OCI-LY3 (cell line): ENCODE data around the gene WDR27.
A peak's percentile ranks its signal among the peaks of the same experiment; 100 is the strongest.

Experiments
- H2AFZ ChIP-seq: fragments of 200-600, 300-600 bp; shearing (Covaris generic); 2 replicates; pipeline ENCODE4 v1.6.0; 2014; ENCODE audit warnings: antibody characterized with exemption, low read depth, low read length
- H3K27ac ChIP-seq: fragments of 200-600, 300-600 bp; sonication (generic); 2 replicates; pipeline ENCODE4 v1.5.1; 2014; ENCODE audit warnings: mild to moderate bottlenecking, low read length, moderate library complexity, mixed read lengths
- H3K27me3 ChIP-seq: fragments of 200-600, 300-600 bp; sonication (generic); 2 replicates; pipeline ENCODE4 v1.6.1; 2014; ENCODE audit warnings: low read depth, low read length, mixed read lengths
- H3K36me3 ChIP-seq: fragments of 200-600, 300-600 bp; sonication (generic); replicated peaks from 2 replicates; pipeline ENCODE3; 2014; ENCODE audit warnings: low read depth, low read length, mixed read lengths
- H3K4me1 ChIP-seq: fragments of 300-600, 200-600 bp; sonication (generic); 2 replicates; pipeline ENCODE4 v1.6.1; 2014; ENCODE audit warnings: low read length, mixed read lengths
- H3K4me2 ChIP-seq: fragments of 200-600, 300-600 bp; sonication (generic); 2 replicates; pipeline ENCODE4 v1.6.1; 2014; ENCODE audit warnings: low read length, mixed read lengths
- H3K4me3 ChIP-seq: fragments of 300-600, 200-600 bp; sonication (generic); 2 replicates; pipeline ENCODE4 v1.5.1; 2014; ENCODE audit warnings: antibody characterized with exemption, mild to moderate bottlenecking, low read length, moderate library complexity
- H3K79me2 ChIP-seq: fragments of 300-600, 200-600 bp; shearing (Covaris generic); 2 replicates; pipeline ENCODE4 v1.6.1; 2014; ENCODE audit warnings: mild to moderate bottlenecking, low read length, mixed read lengths
- H3K9ac ChIP-seq: fragments of 300-600, 200-600 bp; shearing (Covaris generic); 2 replicates; pipeline ENCODE4 v1.6.0; 2014; ENCODE audit warnings: mild to moderate bottlenecking, low read length, moderate library complexity
- H3K9me3 ChIP-seq: fragments of 200-600, 300-600 bp; shearing (Covaris generic); 2 replicates; pipeline ENCODE4 v1.6.1; 2014; ENCODE audit warnings: low read length, mixed read lengths; ENCODE audit not compliant: insufficient read depth
- H4K20me1 ChIP-seq: fragments of 200-600, 300-600 bp; sonication (generic); 2 replicates; pipeline ENCODE4 v1.6.1; 2016; ENCODE audit warnings: low read length, mixed read lengths; ENCODE audit not compliant: insufficient read depth
- EZH2phosphoT487 ChIP-seq: fragments of 200-600 bp; shearing (Covaris generic); IDR thresholded peaks from 2 replicates; pipeline ENCODE4 v1.6.1; 2018; ENCODE audit warnings: antibody characterized with exemption, mixed run types, low read depth
- TF ChIP-seq, protein P1 (sequence below): fragments of 200-600, 300-600 bp; sonication (generic); IDR thresholded peaks from 2 replicates; pipeline ENCODE4 v1.5.1; 2014; ENCODE audit warnings: antibody characterized with exemption, low read length, low read depth

The WDR27 gene

GRCh38 chr6:169490246-169490641 is 211.6 kb downstream of the WDR27 start:
- H3K4me2 ChIP-seq, result no peak overlapping the region
- no peak overlapping the region for H3K9ac ChIP-seq

DNA sequence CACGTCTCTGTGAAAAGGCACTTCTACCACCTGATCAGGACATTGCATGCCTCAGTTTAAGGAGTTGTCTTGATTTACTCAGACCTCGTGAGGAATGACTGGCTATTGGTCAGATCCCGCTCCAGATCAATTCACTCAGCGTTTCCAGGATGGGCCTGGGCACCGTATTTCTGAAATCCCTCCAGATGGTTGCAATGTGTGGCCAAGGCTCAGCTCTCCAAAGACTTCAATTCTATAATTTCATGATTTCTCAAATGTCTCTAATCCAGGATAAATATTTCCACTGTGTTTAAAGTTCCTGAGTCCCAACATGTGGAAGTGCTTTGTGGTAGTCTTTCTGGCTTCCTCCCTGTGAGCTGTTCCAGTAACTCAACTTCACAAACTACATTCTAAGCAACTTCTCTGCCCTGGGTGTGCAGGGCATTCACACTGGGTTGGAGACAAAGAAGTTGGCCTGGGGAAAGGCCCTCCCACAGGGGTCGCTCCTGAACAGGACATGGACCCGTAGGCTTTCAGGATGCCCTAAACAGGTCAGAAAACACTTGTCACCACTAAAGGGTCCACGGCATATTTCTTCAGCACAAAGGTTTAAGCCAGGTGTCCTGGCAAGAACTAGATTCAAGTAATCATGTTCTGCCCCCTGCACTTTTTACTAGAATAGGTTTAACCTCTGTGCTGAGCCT is 212.1 kb downstream of the WDR27 start:
- no peak overlapping the region for H2AFZ ChIP-seq
- no peak overlapping the region for H3K4me2 ChIP-seq
- TF ChIP-seq, protein P1, sequence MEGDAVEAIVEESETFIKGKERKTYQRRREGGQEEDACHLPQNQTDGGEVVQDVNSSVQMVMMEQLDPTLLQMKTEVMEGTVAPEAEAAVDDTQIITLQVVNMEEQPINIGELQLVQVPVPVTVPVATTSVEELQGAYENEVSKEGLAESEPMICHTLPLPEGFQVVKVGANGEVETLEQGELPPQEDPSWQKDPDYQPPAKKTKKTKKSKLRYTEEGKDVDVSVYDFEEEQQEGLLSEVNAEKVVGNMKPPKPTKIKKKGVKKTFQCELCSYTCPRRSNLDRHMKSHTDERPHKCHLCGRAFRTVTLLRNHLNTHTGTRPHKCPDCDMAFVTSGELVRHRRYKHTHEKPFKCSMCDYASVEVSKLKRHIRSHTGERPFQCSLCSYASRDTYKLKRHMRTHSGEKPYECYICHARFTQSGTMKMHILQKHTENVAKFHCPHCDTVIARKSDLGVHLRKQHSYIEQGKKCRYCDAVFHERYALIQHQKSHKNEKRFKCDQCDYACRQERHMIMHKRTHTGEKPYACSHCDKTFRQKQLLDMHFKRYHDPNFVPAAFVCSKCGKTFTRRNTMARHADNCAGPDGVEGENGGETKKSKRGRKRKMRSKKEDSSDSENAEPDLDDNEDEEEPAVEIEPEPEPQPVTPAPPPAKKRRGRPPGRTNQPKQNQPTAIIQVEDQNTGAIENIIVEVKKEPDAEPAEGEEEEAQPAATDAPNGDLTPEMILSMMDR, result no peak
- no peak for TF ChIP-seq EZH2phosphoT487
- no peaks in the 10 kb centered on the region for H3K79me2 ChIP-seq
- H3K9me3 ChIP-seq, result no peaks in the 10 kb centered on the region
- H3K4me3 ChIP-seq, result no peak overlapping the region
- no peak overlapping the region for H3K27ac ChIP-seq
- H3K27me3 ChIP-seq, result no peaks in the 10 kb centered on the region
- H3K9ac ChIP-seq, result no peak overlapping the region
- H3K4me1 ChIP-seq, result no peaks in the 10 kb centered on the region
- no peaks in the 10 kb centered on the region for H4K20me1 ChIP-seq
- H3K36me3 ChIP-seq, result no peaks in the 10 kb centered on the region

More at GRCh38 chr6:169490246-169490641, 211.6 kb downstream of the WDR27 start:
- H4K20me1 ChIP-seq, result no peaks in the 10 kb centered on the region
- no peak overlapping the region for H3K4me3 ChIP-seq
- H2AFZ ChIP-seq, result no peak overlapping the region
- no peaks in the 10 kb centered on the region for H3K79me2 ChIP-seq
- H3K27ac ChIP-seq, result no peak overlapping the region
- TF ChIP-seq EZH2phosphoT487, result no peak
- TF ChIP-seq, protein P1, result no peak
- H3K4me1 ChIP-seq, result no peaks in the 10 kb centered on the region
- H3K9me3 ChIP-seq, result no peaks in the 10 kb centered on the region
- no peaks in the 10 kb centered on the region for H3K36me3 ChIP-seq
- H3K27me3 ChIP-seq, result no peaks in the 10 kb centered on the region

GRCh38 chr6:169487579-169488436 is 214.0 kb downstream of the WDR27 start:
- no peaks in the 10 kb centered on the region for H3K27me3 ChIP-seq
- H3K4me1 ChIP-seq, result no peaks in the 10 kb centered on the region
- H3K36me3 ChIP-seq, result no peaks in the 10 kb centered on the region
- H4K20me1 ChIP-seq, result no peaks in the 10 kb centered on the region
- H3K4me3 ChIP-seq, result no peak overlapping the region
- no peaks in the 10 kb centered on the region for H3K79me2 ChIP-seq
- TF ChIP-seq EZH2phosphoT487, result no peak
- TF ChIP-seq, protein P1, result 0 out of 2 replicates have a peak, but pooled peaks have one; percentile 7
- no peak overlapping the region for H3K27ac ChIP-seq
- no peak overlapping the region for H2AFZ ChIP-seq
- H3K9me3 ChIP-seq, result no peaks in the 10 kb centered on the region
- H3K4me2 ChIP-seq, result no peak overlapping the region
- H3K9ac ChIP-seq, result no peak overlapping the region

DNA sequence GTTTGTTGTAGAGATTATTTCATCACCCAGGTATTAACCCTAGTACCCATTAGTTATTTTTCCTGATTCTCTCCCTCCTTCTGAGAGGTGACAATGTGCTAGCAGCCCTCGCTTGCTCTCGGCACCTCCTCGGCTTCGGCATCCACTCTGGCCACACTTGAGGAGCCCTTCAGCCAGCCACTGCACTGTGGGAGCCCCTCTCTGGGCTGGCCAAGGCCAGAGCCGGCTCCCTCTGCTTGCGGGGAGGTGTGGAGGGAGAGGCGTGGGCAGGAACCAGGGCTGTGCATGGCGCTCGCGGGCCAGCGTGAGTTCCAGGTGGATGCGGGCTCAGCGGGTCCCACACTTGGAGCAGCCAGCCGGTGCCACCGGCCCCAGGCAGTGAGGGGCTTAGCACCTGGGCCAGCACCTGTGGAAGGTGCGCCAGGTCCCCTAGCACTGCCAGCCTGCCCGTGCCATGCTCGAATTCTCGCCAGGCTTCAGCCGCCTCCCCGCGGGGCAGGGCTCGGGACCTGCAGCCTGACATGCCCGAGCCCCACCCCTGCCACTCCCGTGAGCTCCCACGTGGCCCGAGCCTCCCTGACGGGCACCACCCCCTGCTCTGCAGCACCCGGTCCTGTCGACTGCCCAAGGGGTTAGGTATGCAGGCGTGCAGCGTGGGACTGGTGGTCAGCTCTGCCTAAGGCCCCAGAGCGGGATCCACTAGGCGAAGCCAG is 221.9 kb downstream of the WDR27 start:
- TF ChIP-seq, protein P1, result no peak
- TF ChIP-seq EZH2phosphoT487, result no peak
- Histone ChIP-seq H3K79me2 (no peaks in the 10 kb centered on the region), H3K36me3 (no peaks in the 10 kb centered on the region), H3K27ac (no peak overlapping the region), H3K27me3 (no peaks in the 10 kb centered on the region), H3K4me1 (no peaks in the 10 kb centered on the region), H4K20me1 (no peaks in the 10 kb centered on the region), H2AFZ (no peak overlapping the region), H3K4me3 (no peak overlapping the region), H3K4me2 (no peak overlapping the region), H3K9me3 (no peaks in the 10 kb centered on the region), H3K9ac (no peak overlapping the region)
